Osteoblast (primary cell): ENCODE data around the gene TM9SF3. TPM values are rescaled to one million over a fixed set of nuclear protein-coding genes. Genes with fewer than 3 reads are reported as not detected.

ENCODE experiments used
- DNase-seq: peaks from one replicate; pipeline ENCODE4 v3.0.0; 2011; ENCODE audit warnings: low spot score, mixed read lengths; ENCODE audit not compliant: insufficient read length; ENCODE audit errors: missing footprints
- H2AFZ ChIP-seq: 2 replicates; pipeline ENCODE4 v1.6.0; 2011; ENCODE audit warnings: mild to moderate bottlenecking, low read length
- H3K27ac ChIP-seq: 2 replicates; pipeline ENCODE4 v1.5.1; 2011; ENCODE audit warnings: mild to moderate bottlenecking, low read depth, low read length, moderate library complexity
- H3K27me3 ChIP-seq: 2 replicates; pipeline ENCODE4 v1.6.0; 2012; ENCODE audit warnings: mild to moderate bottlenecking, control low read depth, inconsistent platforms, low read length, moderate library complexity; ENCODE audit not compliant: insufficient read depth
- H3K36me3 ChIP-seq: 2 replicates; pipeline ENCODE4 v1.5.1; 2011; ENCODE audit warnings: mild to moderate bottlenecking, low read length, control low read depth, moderate library complexity; ENCODE audit not compliant: insufficient read depth
- H3K4me1 ChIP-seq: 2 replicates; pipeline ENCODE4 v1.5.1; 2011; ENCODE audit warnings: mild to moderate bottlenecking, low read length, control low read depth, moderate library complexity; ENCODE audit not compliant: insufficient read depth
- H3K4me2 ChIP-seq: 2 replicates; pipeline ENCODE4 v1.6.0; 2011; ENCODE audit warnings: mild to moderate bottlenecking, low read length; ENCODE audit not compliant: insufficient read depth
- H3K4me3 ChIP-seq: fragments of 200-600 bp; sonication (generic); 3 replicates; pipeline ENCODE4 v1.5.1; 2012; ENCODE audit warnings: mild to moderate bottlenecking, low read length, inconsistent platforms; ENCODE audit not compliant: insufficient read depth
- H3K79me2 ChIP-seq: 2 replicates; pipeline ENCODE4 v1.6.0; 2012; ENCODE audit warnings: mild to moderate bottlenecking, low read length, control low read depth, inconsistent platforms; ENCODE audit not compliant: insufficient read depth
- H3K9me3 ChIP-seq: 2 replicates; pipeline ENCODE4 v1.5.1; 2011; ENCODE audit warnings: low read depth, low read length, control low read depth
- H4K20me1 ChIP-seq: 2 replicates; pipeline ENCODE4 v1.6.0; 2012; ENCODE audit warnings: mild to moderate bottlenecking, low read length, control low read depth; ENCODE audit not compliant: insufficient read depth
- total RNA-seq: library from RNA; depleted of rRNA; stranded (reverse); fragments of >200 nt; gene quantifications from 2 replicates; pipeline ENCODE4 v1.2.3, GENCODE V29; 2012
- TF ChIP-seq, protein P1 (sequence below): IDR thresholded peaks from 2 replicates; pipeline ENCODE4 v1.5.1; 2011; ENCODE audit warnings: mild to moderate bottlenecking, low read depth, low read length, moderate library complexity; ENCODE audit errors: extremely low read depth

The TM9SF3 gene
- total RNA-seq, 1 donor: 124 TPM

DNA sequence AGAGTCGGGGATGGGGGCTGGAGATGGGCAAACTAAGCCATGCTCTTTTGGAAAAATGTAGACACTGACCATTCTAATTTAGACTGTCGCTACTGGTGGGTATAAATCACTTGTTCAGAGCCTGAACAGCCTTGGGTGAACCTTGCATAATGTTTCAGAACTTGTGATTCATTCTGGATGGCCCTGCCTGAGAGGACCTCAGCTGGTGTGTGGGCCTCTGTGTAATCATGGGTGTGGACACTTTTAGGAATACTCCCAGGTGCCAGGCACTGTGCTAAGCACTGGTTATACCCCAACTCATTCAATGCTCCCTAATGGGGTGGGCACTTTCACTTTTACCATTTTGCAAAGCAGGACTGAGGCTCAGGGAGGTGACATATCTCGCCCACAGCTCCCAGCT is 26.8 kb upstream of the TM9SF3 start:
- H3K9me3 ChIP-seq: no peaks in the 10 kb centered on the region
- no peaks in the 10 kb centered on the region for H4K20me1 ChIP-seq
- no peak overlapping the region for H3K27ac ChIP-seq
- TF ChIP-seq, protein P1, sequence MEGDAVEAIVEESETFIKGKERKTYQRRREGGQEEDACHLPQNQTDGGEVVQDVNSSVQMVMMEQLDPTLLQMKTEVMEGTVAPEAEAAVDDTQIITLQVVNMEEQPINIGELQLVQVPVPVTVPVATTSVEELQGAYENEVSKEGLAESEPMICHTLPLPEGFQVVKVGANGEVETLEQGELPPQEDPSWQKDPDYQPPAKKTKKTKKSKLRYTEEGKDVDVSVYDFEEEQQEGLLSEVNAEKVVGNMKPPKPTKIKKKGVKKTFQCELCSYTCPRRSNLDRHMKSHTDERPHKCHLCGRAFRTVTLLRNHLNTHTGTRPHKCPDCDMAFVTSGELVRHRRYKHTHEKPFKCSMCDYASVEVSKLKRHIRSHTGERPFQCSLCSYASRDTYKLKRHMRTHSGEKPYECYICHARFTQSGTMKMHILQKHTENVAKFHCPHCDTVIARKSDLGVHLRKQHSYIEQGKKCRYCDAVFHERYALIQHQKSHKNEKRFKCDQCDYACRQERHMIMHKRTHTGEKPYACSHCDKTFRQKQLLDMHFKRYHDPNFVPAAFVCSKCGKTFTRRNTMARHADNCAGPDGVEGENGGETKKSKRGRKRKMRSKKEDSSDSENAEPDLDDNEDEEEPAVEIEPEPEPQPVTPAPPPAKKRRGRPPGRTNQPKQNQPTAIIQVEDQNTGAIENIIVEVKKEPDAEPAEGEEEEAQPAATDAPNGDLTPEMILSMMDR: no peak
- H3K27me3 ChIP-seq: peaks cover 17% of the 10 kb centered on the region
- peaks cover 11% of the 10 kb centered on the region for H3K4me1 ChIP-seq
- no peaks in the 10 kb centered on the region for H3K36me3 ChIP-seq
- H2AFZ ChIP-seq: no peak overlapping the region
- no peak overlapping the region for H3K4me2 ChIP-seq
- no peak overlapping the region for H3K4me3 ChIP-seq
- peak; percentile 68 for DNase-seq
- no peaks in the 10 kb centered on the region for H3K79me2 ChIP-seq

DNA sequence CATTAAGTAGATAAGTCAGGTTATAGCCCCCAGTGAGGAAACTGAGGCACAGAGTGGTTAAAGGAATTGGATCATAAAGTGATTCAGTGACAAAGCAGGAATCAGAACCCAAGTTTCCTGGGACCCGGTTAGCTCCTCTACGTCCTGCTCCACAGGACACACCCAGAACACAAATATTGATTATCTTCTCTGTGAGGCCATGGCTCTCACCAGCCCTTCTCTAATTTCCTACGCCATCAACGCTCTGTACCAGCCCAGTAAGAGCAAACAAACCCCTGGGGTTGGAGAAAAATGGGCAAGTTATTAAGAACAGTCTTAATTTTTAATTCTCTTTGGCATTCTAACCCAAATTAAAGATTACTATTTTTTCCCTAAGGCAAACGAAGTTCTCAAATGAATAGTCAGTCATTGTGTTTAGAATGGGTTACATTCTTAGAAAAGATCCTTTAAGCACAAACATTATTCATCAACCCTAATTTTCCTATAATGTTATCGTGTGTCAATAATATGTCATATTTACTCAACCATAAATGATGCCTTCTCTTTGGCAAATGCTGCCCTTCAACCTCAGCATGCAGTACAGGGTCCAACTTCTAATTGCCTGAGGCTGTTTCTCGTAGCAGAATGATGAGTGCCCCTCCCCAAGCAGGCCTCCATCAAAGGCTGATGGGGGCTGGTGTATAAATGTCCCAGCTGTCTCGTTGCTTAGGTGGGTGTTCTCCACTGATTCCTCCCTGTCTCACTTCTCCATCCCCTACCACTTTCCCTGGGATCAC is 25.4 kb upstream of the TM9SF3 start:
- no peak overlapping the region for H2AFZ ChIP-seq
- no peak overlapping the region for H3K4me2 ChIP-seq
- DNase-seq: no peak
- TF ChIP-seq, protein P1: no peak
- no peaks in the 10 kb centered on the region for H3K9me3 ChIP-seq
- H3K4me3 ChIP-seq: no peak overlapping the region
- H3K79me2 ChIP-seq: no peaks in the 10 kb centered on the region
- H3K27ac ChIP-seq: no peak overlapping the region
- no peaks in the 10 kb centered on the region for H4K20me1 ChIP-seq
- H3K36me3 ChIP-seq: no peaks in the 10 kb centered on the region
- peaks cover 11% of the 10 kb centered on the region for H3K4me1 ChIP-seq
- H3K27me3 ChIP-seq: peaks cover 21% of the 10 kb centered on the region

DNA sequence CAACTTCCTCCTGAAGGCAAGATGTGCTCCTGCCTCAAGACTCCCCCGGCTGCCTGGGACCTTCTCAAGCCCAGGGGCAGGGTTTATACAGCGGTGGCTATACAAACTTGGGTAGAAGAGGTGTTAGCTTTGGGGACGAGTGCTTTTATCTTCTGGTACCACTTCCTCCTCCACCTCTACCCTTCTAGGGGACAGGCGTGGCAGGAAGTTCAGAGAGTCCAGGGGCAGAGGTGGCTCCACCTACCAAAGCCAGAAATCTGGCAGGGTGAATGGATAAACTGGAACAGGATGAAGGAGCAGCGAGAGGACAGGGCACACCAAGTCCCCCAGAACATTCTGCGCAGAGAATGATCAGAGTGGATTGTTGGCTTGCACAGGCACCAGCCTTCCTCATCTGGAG is 24.0 kb upstream of the TM9SF3 start:
- TF ChIP-seq, protein P1: no peak
- Histone ChIP-seq H3K4me2 (no peak overlapping the region), H3K27ac (no peak overlapping the region), H3K36me3 (no peaks in the 10 kb centered on the region), H3K79me2 (no peaks in the 10 kb centered on the region), H4K20me1 (no peaks in the 10 kb centered on the region), H2AFZ (no peak overlapping the region), H3K4me1 (peaks cover 11% of the 10 kb centered on the region), H3K9me3 (no peaks in the 10 kb centered on the region), H3K4me3 (no peak overlapping the region), H3K27me3 (peaks cover 17% of the 10 kb centered on the region)
- no peak for DNase-seq

- no peaks in the 10 kb centered on the region for H4K20me1 ChIP-seq
- H3K79me2 ChIP-seq: no peaks in the 10 kb centered on the region
- peaks cover 17% of the 10 kb centered on the region for H3K27me3 ChIP-seq
- H2AFZ ChIP-seq: no peak overlapping the region
- no peaks in the 10 kb centered on the region for H3K9me3 ChIP-seq
- no peak overlapping the region for H3K4me2 ChIP-seq
- no peak overlapping the region for H3K4me3 ChIP-seq
- TF ChIP-seq, protein P1: no peak
- no peak for DNase-seq
- H3K4me1 ChIP-seq: peaks cover 5% of the 10 kb centered on the region
- H3K27ac ChIP-seq: no peak overlapping the region
- no peaks in the 10 kb centered on the region for H3K36me3 ChIP-seq
Measured at GRCh38 chr10:96609510-96609909, 22.7 kb upstream of the TM9SF3 start.
